ENCODE data around the gene LCN12. TPM values are rescaled to one million over a fixed set of nuclear protein-coding genes. Genes with fewer than 3 reads are reported as not detected.

The LCN12 gene
- total RNA-seq, 1 experiment from 2014 or later, result not detected

DNA sequence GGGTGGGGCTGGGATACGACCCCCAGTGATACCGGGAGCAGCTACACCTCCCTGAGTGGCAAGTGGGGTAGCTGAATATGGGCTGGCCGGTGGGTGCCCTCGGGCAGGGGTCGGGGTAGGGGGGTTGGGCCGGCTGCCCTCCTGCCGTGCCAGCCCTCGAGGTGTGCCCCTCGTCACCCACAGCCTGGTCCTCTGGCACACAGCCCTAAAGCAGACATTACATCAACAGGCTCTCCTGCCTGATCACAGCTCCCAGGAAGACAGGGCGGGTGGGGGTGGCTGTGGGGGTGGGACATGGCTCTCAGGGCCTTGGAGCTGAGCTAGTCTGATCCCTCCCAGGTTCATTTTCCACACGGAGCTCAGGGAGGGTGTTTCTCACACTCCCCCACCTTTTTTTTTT lies 30.8 kb upstream of the LCN12 start:
- TF ChIP-seq, protein P1, sequence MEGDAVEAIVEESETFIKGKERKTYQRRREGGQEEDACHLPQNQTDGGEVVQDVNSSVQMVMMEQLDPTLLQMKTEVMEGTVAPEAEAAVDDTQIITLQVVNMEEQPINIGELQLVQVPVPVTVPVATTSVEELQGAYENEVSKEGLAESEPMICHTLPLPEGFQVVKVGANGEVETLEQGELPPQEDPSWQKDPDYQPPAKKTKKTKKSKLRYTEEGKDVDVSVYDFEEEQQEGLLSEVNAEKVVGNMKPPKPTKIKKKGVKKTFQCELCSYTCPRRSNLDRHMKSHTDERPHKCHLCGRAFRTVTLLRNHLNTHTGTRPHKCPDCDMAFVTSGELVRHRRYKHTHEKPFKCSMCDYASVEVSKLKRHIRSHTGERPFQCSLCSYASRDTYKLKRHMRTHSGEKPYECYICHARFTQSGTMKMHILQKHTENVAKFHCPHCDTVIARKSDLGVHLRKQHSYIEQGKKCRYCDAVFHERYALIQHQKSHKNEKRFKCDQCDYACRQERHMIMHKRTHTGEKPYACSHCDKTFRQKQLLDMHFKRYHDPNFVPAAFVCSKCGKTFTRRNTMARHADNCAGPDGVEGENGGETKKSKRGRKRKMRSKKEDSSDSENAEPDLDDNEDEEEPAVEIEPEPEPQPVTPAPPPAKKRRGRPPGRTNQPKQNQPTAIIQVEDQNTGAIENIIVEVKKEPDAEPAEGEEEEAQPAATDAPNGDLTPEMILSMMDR (conservative IDR thresholded peaks at IDR 0.05; ENCODE audit: low read depth, low read length), result no peak
- TF ChIP-seq EZH2 (IDR thresholded peaks at IDR 0.05; ENCODE audit: borderline replicate concordance, low read depth, low read length, poor library complexity, severe bottlenecking), result no peak
- Histone ChIP-seq H3K27ac (ENCODE audit: low read depth, low read length, poor library complexity, severe bottlenecking) (no peak overlapping the region), H3K27me3 (replicated peaks; ENCODE audit: insufficient read depth, low read depth, low read length, poor library complexity) (no peaks in the 10 kb centered on the region), H3K4me1 (ENCODE audit: insufficient read depth, low read length, poor library complexity, severe bottlenecking) (no peaks in the 10 kb centered on the region), H3K36me3 (ENCODE audit: insufficient read depth, low read length, poor library complexity, severe bottlenecking) (peaks cover 34% of the 10 kb centered on the region), H3K9me3 (ENCODE audit: low read depth, low read length, poor library complexity, severe bottlenecking) (no peaks in the 10 kb centered on the region), H3K4me3 (ENCODE audit: low read depth, low read length, poor library complexity, severe bottlenecking) (no peak overlapping the region)
- POLR2A ChIA-PET (ENCODE audit: low non-redundant PET), result no interaction called here
- no TSS peak for BruUV-seq (replicated peaks)
- intact Hi-C loops (cut with micrococcal nuclease; ENCODE audit: unreplicated experiment), result no loop called here
- DNase-seq (ENCODE audit: low spot score), result no peak
- CTCF ChIA-PET, result no interaction called here

DNA sequence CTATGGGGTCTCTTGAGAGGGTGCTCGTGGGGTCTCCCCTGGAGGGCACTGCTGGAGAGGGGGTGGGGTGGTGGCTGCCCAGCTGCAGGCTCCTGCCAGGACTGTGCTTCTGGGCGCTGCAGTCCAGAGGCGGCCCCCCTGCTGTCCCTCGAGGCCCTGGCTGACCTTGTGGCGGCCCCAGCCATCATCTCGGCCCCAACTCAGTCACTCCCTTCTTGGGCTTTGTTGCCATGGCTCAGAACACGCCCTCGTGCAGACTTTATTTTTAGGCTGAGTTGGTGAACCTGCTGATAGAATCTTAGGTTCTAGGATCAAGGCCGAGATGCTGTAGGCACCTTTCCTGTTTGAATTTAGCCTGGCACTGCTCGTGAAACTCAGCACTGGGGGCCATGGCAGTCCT lies 30.4 kb upstream of the LCN12 start:
- Histone ChIP-seq H3K4me3 (ENCODE audit: low read depth, low read length, poor library complexity, severe bottlenecking) (no peak overlapping the region), H3K36me3 (ENCODE audit: insufficient read depth, low read length, poor library complexity, severe bottlenecking) (peaks cover 33% of the 10 kb centered on the region), H3K27me3 (replicated peaks; ENCODE audit: insufficient read depth, low read depth, low read length, poor library complexity) (no peaks in the 10 kb centered on the region), H3K4me1 (ENCODE audit: insufficient read depth, low read length, poor library complexity, severe bottlenecking) (no peaks in the 10 kb centered on the region), H3K27ac (ENCODE audit: low read depth, low read length, poor library complexity, severe bottlenecking) (no peak overlapping the region), H3K9me3 (ENCODE audit: low read depth, low read length, poor library complexity, severe bottlenecking) (no peaks in the 10 kb centered on the region)
- no peak for TF ChIP-seq EZH2 (IDR thresholded peaks at IDR 0.05; ENCODE audit: borderline replicate concordance, low read depth, low read length, poor library complexity, severe bottlenecking)
- TF ChIP-seq, protein P1 (conservative IDR thresholded peaks at IDR 0.05; ENCODE audit: low read depth, low read length), result no peak
- BruUV-seq (replicated peaks), result no TSS peak
- no peak for DNase-seq (ENCODE audit: low spot score)
- CTCF ChIA-PET, result no interaction called here
- POLR2A ChIA-PET (ENCODE audit: low non-redundant PET), result no interaction called here
- intact Hi-C loops (cut with micrococcal nuclease; ENCODE audit: unreplicated experiment), result no loop called here

DNA sequence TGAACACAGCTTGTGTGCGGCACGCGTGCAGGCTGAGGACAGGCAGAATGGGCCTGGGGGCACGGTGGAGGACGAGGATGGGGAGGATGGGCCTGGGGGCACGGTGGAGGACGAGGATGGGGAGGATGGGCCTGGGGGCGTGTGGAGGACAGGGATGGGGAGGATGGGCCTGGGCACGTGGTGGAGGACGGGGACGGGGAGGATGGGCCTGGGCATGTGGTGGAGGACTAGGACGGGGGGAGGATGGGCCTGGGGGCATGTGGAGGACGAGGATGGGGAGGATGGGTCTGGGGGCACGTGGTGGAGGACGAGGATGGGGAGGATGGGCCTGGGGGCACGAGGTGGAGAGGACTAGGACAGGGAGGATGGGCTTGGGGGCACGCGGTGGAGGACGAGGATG lies 29.5 kb upstream of the LCN12 start:
- CTCF ChIA-PET, result no interaction called here
- intact Hi-C loops (cut with micrococcal nuclease; ENCODE audit: unreplicated experiment), result no loop called here
- Histone ChIP-seq H3K9me3 (ENCODE audit: low read depth, low read length, poor library complexity, severe bottlenecking) (no peaks in the 10 kb centered on the region), H3K4me3 (ENCODE audit: low read depth, low read length, poor library complexity, severe bottlenecking) (no peak overlapping the region), H3K4me1 (ENCODE audit: insufficient read depth, low read length, poor library complexity, severe bottlenecking) (no peaks in the 10 kb centered on the region), H3K27ac (ENCODE audit: low read depth, low read length, poor library complexity, severe bottlenecking) (no peak overlapping the region), H3K27me3 (replicated peaks; ENCODE audit: insufficient read depth, low read depth, low read length, poor library complexity) (no peaks in the 10 kb centered on the region), H3K36me3 (ENCODE audit: insufficient read depth, low read length, poor library complexity, severe bottlenecking) (peaks cover 33% of the 10 kb centered on the region)
- no peak for DNase-seq (ENCODE audit: low spot score)
- no TSS peak for BruUV-seq (replicated peaks)
- POLR2A ChIA-PET (ENCODE audit: low non-redundant PET), result no interaction called here
- TF ChIP-seq EZH2 (IDR thresholded peaks at IDR 0.05; ENCODE audit: borderline replicate concordance, low read depth, low read length, poor library complexity, severe bottlenecking), result no peak
- TF ChIP-seq, protein P1 (conservative IDR thresholded peaks at IDR 0.05; ENCODE audit: low read depth, low read length), result no peak

Measured in A673 (cell line).